HCT116 (cell line): ENCODE data around the gene ATP5MC3. TPM values are rescaled to one million over a fixed set of nuclear protein-coding genes. Genes with fewer than 3 reads are reported as not detected.

Source experiments
- ATAC-seq: fragments of 200-7000 bp; cut with Tn5 transposase; 2 replicates; pipeline ENCODE4 v1.9.1; 2020; ENCODE audit warnings: mild to moderate bottlenecking, moderate library complexity
- BruUV-seq: library from RNA; stranded (reverse); fragments of 400-500 nt; replicated peaks from 2 replicates; lab custom pipeline; 2021; lab: Mats Ljungman, UMichigan
- CTCF ChIA-PET: fragments of 300-600 bp; sonication (Branson Sonifier 250); formaldehyde crosslinking; loops from one replicate; lab custom pipeline; 2021; ENCODE audit warnings: antibody characterized with exemption; lab: Charles Lee
- POLR2A ChIA-PET: fragments of 300-600, 350-600 bp; sonication (Branson Sonifier 250); formaldehyde crosslinking; loops from one replicate; lab custom pipeline; 2021; ENCODE audit warnings: antibody characterized with exemption; lab: Charles Lee
- RAD21 ChIA-PET, 2 experiments: fragments of 300-600 bp; sonication (Branson Sonifier 250); formaldehyde crosslinking; loops; one replicate each; lab custom pipeline; 2023; ENCODE audit warnings: low total read pairs in 2 of 2; ENCODE audit not compliant: uncharacterized antibody in 2 of 2, unreplicated experiment in 2 of 2, low non-redundant PET in 1 of 2; lab: Charles Lee
- DNase-seq: peaks from one replicate; pipeline ENCODE4 v3.0.0-alpha.2; 2010; ENCODE audit warnings: low read depth, low spot score
- H2AFZ ChIP-seq: fragments of 200-600 bp; shearing (Covaris generic), sonication (generic); 2 replicates; pipeline ENCODE4 v1.6.1; 2017; ENCODE audit warnings: low read depth, mixed run types, mixed read lengths, antibody characterized with exemption, low read length; ENCODE audit not compliant: poor library complexity, severe bottlenecking
- H3K27ac ChIP-seq: 2 replicates; pipeline ENCODE4 v1.5.1; 2012; ENCODE audit warnings: low read depth, low read length
- H3K27me3 ChIP-seq: fragments of 200-600 bp; sonication (generic); 2 replicates; pipeline ENCODE4 v1.6.1; 2016; ENCODE audit warnings: mixed run types, low read length, mixed read lengths; ENCODE audit not compliant: insufficient read depth
- H3K36me3 ChIP-seq, 2 experiments: fragments of 200-500 bp in 1 of 2; fragments of 200-600 bp in 1 of 2; sonication (Bioruptor generic) in 1 of 2; sonication (generic) in 1 of 2; 2 replicates each; pipeline versions ENCODE4 v1.5.1 to v1.6.1; 2014 to 2016; ENCODE audit warnings: low read length in 2 of 2, inconsistent platforms in 1 of 2, mixed read lengths in 1 of 2, mixed run types in 1 of 2; ENCODE audit not compliant: insufficient read depth in 2 of 2, control insufficient read depth in 1 of 2
- H3K4me1 ChIP-seq, 2 experiments: fragments of 200-600 bp in 1 of 2; sonication (generic) in 1 of 2; 2 replicates each; pipeline versions ENCODE4 v1.5.1 to v1.6.1; 2012 to 2017; ENCODE audit warnings: low read length in 2 of 2, inconsistent platforms in 1 of 2, mild to moderate bottlenecking in 1 of 2, mixed read lengths in 1 of 2, mixed run types in 1 of 2, moderate library complexity in 1 of 2; ENCODE audit not compliant: insufficient read depth in 2 of 2, control insufficient read depth in 1 of 2
- H3K4me2 ChIP-seq: fragments of 200-600 bp; sonication (generic); 2 replicates; pipeline ENCODE4 v1.6.1; 2017; ENCODE audit warnings: mixed run types, low read length, mixed read lengths
- H3K4me3 ChIP-seq, 2 experiments: fragments of 200-600 bp in 1 of 2; sonication (generic) in 1 of 2; replicated peaks in 1 of 2; 2 replicates each; pipeline ENCODE4 v1.5.1; 2011 to 2016; ENCODE audit warnings: low read length in 2 of 2, control low read depth in 1 of 2, low read depth in 1 of 2, mild to moderate bottlenecking in 1 of 2, mixed read lengths in 1 of 2, mixed run types in 1 of 2
- H3K79me2 ChIP-seq: fragments of 200-600 bp; sonication (generic); 2 replicates; pipeline ENCODE4 v1.6.1; 2017; ENCODE audit warnings: mild to moderate bottlenecking, mixed run types, low read length, moderate library complexity, mixed read lengths; ENCODE audit not compliant: insufficient read depth
- H3K9ac ChIP-seq: fragments of 200-600 bp; sonication (generic); 2 replicates; pipeline ENCODE4 v1.6.1; 2016; ENCODE audit warnings: low read length, mixed read lengths
- H3K9me2 ChIP-seq: fragments of 200-600 bp; sonication (generic), shearing (Covaris generic); 2 replicates; pipeline ENCODE4 v1.6.1; 2017; ENCODE audit warnings: mixed run types, mild to moderate bottlenecking, moderate library complexity; ENCODE audit not compliant: insufficient read depth
- H3K9me3 ChIP-seq, 2 experiments: fragments of 200-500 bp in 1 of 2; fragments of 200-600 bp in 1 of 2; sonication (Bioruptor generic) in 1 of 2; sonication (generic) in 1 of 2; 2 replicates each; pipeline ENCODE4 v1.6.1; 2014 to 2017; ENCODE audit warnings: low read length in 2 of 2, mixed read lengths in 2 of 2, inconsistent platforms in 1 of 2, low read depth in 1 of 2, mild to moderate bottlenecking in 1 of 2, mixed run types in 1 of 2, moderate library complexity in 1 of 2; ENCODE audit not compliant: control insufficient read depth in 1 of 2, insufficient read depth in 1 of 2
- H4K20me1 ChIP-seq: fragments of 200-600 bp; sonication (generic), shearing (Covaris generic); 2 replicates; pipeline ENCODE4 v1.6.1; 2017; ENCODE audit warnings: mixed run types, mild to moderate bottlenecking, moderate library complexity; ENCODE audit not compliant: insufficient read depth
- CBX3 ChIP-seq: IDR thresholded peaks from 2 replicates; pipeline ENCODE4 v1.6.1; 2012; ENCODE audit warnings: low read depth
- ELF1 ChIP-seq: IDR thresholded peaks from 2 replicates; pipeline ENCODE4 v1.6.1; 2012; ENCODE audit warnings: low read depth, borderline replicate concordance
- EZH2 ChIP-seq: fragments of 200-600 bp; sonication (generic); IDR thresholded peaks from 2 replicates; pipeline ENCODE4 v1.6.1; 2017; ENCODE audit warnings: antibody characterized with exemption, mixed run types
- EZH2phosphoT487 ChIP-seq: fragments of 200-600 bp; IDR thresholded peaks from 2 replicates; pipeline ENCODE4 v1.6.1; 2018; ENCODE audit warnings: antibody characterized with exemption, borderline replicate concordance
- FOSL1 ChIP-seq: IDR thresholded peaks from 2 replicates; pipeline ENCODE4 v1.6.1; 2012; ENCODE audit warnings: low read depth
- POLR2A ChIP-seq: IDR thresholded peaks from 2 replicates; pipeline ENCODE4 v1.7.0; 2011; ENCODE audit warnings: borderline replicate concordance; ENCODE audit not compliant: insufficient read depth, insufficient read length; ENCODE audit errors: extremely low read depth
- POLR2AphosphoS5 ChIP-seq: IDR thresholded peaks from 2 replicates; pipeline ENCODE4 v1.6.1; 2011; ENCODE audit warnings: mild to moderate bottlenecking, low read depth, low read length, moderate library complexity
- RAD21 ChIP-seq: IDR thresholded peaks from 2 replicates; pipeline ENCODE4 v1.6.1; 2012; ENCODE audit warnings: low read depth, mild to moderate bottlenecking
- SIN3A ChIP-seq: IDR thresholded peaks from 2 replicates; pipeline ENCODE4 v1.6.1; 2012; ENCODE audit warnings: low read depth
- SP1 ChIP-seq: IDR thresholded peaks from 2 replicates; pipeline ENCODE4 v1.6.1; 2012; ENCODE audit warnings: low read depth
- TCF7L2 ChIP-seq: IDR thresholded peaks from 2 replicates; pipeline ENCODE4 v1.7.0; 2011; ENCODE audit warnings: borderline replicate concordance, inconsistent platforms; ENCODE audit not compliant: insufficient read depth, insufficient read length; ENCODE audit errors: extremely low read depth
- YY1 ChIP-seq: IDR thresholded peaks from 2 replicates; pipeline ENCODE4 v1.6.1; 2011; ENCODE audit warnings: low read length, low read depth, moderate library complexity, mild to moderate bottlenecking; ENCODE audit not compliant: insufficient replicate concordance; ENCODE audit errors: extremely low read depth
- ZFX ChIP-seq: fragments of 450-650 bp; IDR thresholded peaks from 2 replicates; pipeline ENCODE4 v1.6.1; 2017
- ZNF274 ChIP-seq: fragments of 200-500 bp; sonication (Bioruptor generic); IDR thresholded peaks from 2 replicates; pipeline ENCODE4 v1.6.1; 2014; ENCODE audit warnings: mild to moderate bottlenecking, low read depth, low read length, inconsistent platforms
- intact Hi-C: fragments of 100-400 bp; cut with micrococcal nuclease; formaldehyde crosslinking; loops from 2 replicates; pipeline ENCODE4 v1.10.0; 2022
- total RNA-seq: library from RNA; stranded (reverse); gene quantifications from one replicate; pipeline ENCODE4 v1.2.1, GENCODE V29; 2021; ENCODE audit not compliant: unreplicated experiment
- TF ChIP-seq, protein P1 (sequence below): IDR thresholded peaks from 2 replicates; pipeline ENCODE4 v1.6.1; 2012
- TF ChIP-seq, protein P2 (sequence below): IDR thresholded peaks from 2 replicates; pipeline ENCODE4 v1.6.1; 2012; ENCODE audit warnings: low read depth
- TF ChIP-seq, protein P3 (sequence below): IDR thresholded peaks from 2 replicates; pipeline ENCODE4 v1.6.1; 2011; ENCODE audit warnings: mild to moderate bottlenecking, low read length, moderate library complexity; ENCODE audit not compliant: insufficient replicate concordance; ENCODE audit errors: extremely low read depth

ATP5MC3 gene
- total RNA-seq, 1 experiment from 2014 or later: 361 TPM

DNA sequence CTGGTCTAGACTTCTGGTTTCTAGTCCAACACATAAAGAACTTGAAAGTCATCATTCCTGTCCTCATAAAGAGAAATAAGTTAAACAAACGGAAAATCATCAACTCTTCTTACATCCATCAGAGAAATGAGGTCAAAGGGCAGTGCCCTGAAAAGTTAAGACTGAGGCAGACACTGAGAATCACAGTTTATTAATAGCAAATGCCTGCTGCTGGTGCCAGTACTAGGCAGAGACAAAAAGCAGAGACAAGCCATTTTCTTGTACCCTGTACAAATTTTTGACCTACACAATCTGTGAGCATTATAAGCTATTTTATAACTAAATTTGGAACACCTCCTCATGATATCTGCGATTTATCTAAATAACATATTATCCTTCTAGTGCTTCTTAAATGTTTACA, 50.3 kb downstream of the ATP5MC3 start (continued):
- TF ChIP-seq, protein P1, sequence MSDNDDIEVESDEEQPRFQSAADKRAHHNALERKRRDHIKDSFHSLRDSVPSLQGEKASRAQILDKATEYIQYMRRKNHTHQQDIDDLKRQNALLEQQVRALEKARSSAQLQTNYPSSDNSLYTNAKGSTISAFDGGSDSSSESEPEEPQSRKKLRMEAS: no peak
- no peak for TF ChIP-seq POLR2A
- no peak for TF ChIP-seq TCF7L2
- TF ChIP-seq, protein P2, sequence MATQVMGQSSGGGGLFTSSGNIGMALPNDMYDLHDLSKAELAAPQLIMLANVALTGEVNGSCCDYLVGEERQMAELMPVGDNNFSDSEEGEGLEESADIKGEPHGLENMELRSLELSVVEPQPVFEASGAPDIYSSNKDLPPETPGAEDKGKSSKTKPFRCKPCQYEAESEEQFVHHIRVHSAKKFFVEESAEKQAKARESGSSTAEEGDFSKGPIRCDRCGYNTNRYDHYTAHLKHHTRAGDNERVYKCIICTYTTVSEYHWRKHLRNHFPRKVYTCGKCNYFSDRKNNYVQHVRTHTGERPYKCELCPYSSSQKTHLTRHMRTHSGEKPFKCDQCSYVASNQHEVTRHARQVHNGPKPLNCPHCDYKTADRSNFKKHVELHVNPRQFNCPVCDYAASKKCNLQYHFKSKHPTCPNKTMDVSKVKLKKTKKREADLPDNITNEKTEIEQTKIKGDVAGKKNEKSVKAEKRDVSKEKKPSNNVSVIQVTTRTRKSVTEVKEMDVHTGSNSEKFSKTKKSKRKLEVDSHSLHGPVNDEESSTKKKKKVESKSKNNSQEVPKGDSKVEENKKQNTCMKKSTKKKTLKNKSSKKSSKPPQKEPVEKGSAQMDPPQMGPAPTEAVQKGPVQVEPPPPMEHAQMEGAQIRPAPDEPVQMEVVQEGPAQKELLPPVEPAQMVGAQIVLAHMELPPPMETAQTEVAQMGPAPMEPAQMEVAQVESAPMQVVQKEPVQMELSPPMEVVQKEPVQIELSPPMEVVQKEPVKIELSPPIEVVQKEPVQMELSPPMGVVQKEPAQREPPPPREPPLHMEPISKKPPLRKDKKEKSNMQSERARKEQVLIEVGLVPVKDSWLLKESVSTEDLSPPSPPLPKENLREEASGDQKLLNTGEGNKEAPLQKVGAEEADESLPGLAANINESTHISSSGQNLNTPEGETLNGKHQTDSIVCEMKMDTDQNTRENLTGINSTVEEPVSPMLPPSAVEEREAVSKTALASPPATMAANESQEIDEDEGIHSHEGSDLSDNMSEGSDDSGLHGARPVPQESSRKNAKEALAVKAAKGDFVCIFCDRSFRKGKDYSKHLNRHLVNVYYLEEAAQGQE: no peak
- no peak for TF ChIP-seq EZH2
- no peak for TF ChIP-seq FOSL1
- TF ChIP-seq ZNF274: no peak
- TF ChIP-seq EZH2phosphoT487: no peak
- TF ChIP-seq SP1: no peak
- no peak for TF ChIP-seq POLR2AphosphoS5
- no peak for TF ChIP-seq ZFX
- TF ChIP-seq ELF1: no peak
- TF ChIP-seq CBX3: no peak
- no peak for TF ChIP-seq RAD21

DNA sequence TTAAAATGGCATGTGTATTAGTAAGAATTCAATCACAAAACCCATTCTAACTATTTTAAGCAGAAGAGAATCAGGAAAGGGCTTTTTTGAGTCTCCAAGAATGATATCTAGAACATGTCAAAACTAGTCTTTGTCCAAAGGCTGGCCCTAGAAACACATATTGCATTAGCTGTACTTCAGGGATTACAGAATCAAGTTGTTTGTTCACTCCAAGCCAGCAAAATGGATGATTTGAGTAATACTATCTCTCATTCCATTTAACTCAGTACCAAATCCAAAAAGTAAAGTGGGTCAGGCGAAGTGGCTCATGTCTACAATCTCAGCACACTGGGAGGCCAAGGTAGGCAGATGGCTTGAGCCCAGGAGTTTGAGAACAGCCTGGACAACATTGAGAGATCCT, 54.8 kb downstream of the ATP5MC3 start:
- Histone ChIP-seq H3K4me1 (no peaks in the 10 kb centered on the region), H3K36me3 (no peaks in the 10 kb centered on the region), H3K27me3 (no peaks in the 10 kb centered on the region), H3K4me3 (no peak overlapping the region), H3K9me2 (no peaks in the 10 kb centered on the region), H2AFZ (no peak overlapping the region), H3K79me2 (no peaks in the 10 kb centered on the region), H3K27ac (no peak overlapping the region), H3K9me3 (no peaks in the 10 kb centered on the region), H3K4me2 (no peak overlapping the region), H4K20me1 (peaks cover 5% of the 10 kb centered on the region; the same call in 1 of the 2 replicates), H3K9ac (no peak overlapping the region)
- ChIA-PET POLR2A (no interaction called here), CTCF (no interaction called here), RAD21 (no interaction called here)
- TF ChIP-seq SP1 (no peak), SIN3A (no peak), YY1 (no peak)
- TF ChIP-seq, protein P3, sequence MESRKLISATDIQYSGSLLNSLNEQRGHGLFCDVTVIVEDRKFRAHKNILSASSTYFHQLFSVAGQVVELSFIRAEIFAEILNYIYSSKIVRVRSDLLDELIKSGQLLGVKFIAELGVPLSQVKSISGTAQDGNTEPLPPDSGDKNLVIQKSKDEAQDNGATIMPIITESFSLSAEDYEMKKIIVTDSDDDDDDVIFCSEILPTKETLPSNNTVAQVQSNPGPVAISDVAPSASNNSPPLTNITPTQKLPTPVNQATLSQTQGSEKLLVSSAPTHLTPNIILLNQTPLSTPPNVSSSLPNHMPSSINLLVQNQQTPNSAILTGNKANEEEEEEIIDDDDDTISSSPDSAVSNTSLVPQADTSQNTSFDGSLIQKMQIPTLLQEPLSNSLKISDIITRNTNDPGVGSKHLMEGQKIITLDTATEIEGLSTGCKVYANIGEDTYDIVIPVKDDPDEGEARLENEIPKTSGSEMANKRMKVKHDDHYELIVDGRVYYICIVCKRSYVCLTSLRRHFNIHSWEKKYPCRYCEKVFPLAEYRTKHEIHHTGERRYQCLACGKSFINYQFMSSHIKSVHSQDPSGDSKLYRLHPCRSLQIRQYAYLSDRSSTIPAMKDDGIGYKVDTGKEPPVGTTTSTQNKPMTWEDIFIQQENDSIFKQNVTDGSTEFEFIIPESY: no peak
- DNase-seq: no peak
- BruUV-seq: no TSS peak
- ATAC-seq: no peak
- intact Hi-C loops: no loop called here
